GM20000 (cell line): Measurements from ENCODE around the gene GABRB1.
"Not testable (repeated sequence)": the region's sequence is repeated elsewhere in the genome, so short reads cannot be mapped to it uniquely, and the experiment has no call there.

Source experiments
- DNase-seq: peaks from one replicate; pipeline ENCODE4 v3.0.0; 2012; ENCODE audit warnings: low spot score
- CTCF ChIP-seq: IDR thresholded peaks from 2 replicates; pipeline ENCODE4 v1.5.1; 2012; ENCODE audit warnings: mild to moderate bottlenecking, control low read depth; ENCODE audit errors: extremely low read depth, missing control alignments

Gene GABRB1

GRCh38 chr4:47271291-47271690 is 239.9 kb downstream of the GABRB1 start:
- no peak for TF ChIP-seq CTCF
- DNase-seq = no peak

- TF ChIP-seq CTCF = no peak
- DNase-seq = no peak
Measured at GRCh38 chr4:47274901-47275300, 243.5 kb downstream of the GABRB1 start.

- no peak for DNase-seq
- no peak for TF ChIP-seq CTCF
Measured at GRCh38 chr4:47275595-47275994, 244.2 kb downstream of the GABRB1 start.

GRCh38 chr4:47278631-47279030 is 247.3 kb downstream of the GABRB1 start:
- no peak for DNase-seq
- TF ChIP-seq CTCF = no peak

GRCh38 chr4:47287735-47288134 is 256.4 kb downstream of the GABRB1 start:
- no peak for TF ChIP-seq CTCF
- peak; percentile 9 for DNase-seq

- no peak for TF ChIP-seq CTCF
- no peak for DNase-seq
Measured at GRCh38 chr4:47289805-47290204, 258.4 kb downstream of the GABRB1 start.

GRCh38 chr4:47290873-47291272 is 259.5 kb downstream of the GABRB1 start:
- DNase-seq = not testable (repeated sequence)

GRCh38 chr4:47309165-47309564 is 277.8 kb downstream of the GABRB1 start:
- DNase-seq = no peak
- TF ChIP-seq CTCF = no peak
